Neural progenitor cell (in vitro differentiated cells): ENCODE results near the gene HOXD4.

Source experiments
- CTCF ChIP-seq: fragments of 200-600 bp; sonication (generic); IDR thresholded peaks from 2 replicates; pipeline ENCODE4 v1.5.1; 2017; ENCODE audit warnings: antibody characterized with exemption, mild to moderate bottlenecking
- EZH2phosphoT487 ChIP-seq: fragments of 200-600 bp; sonication (generic); IDR thresholded peaks from 2 replicates; pipeline ENCODE4 v1.6.1; 2017; ENCODE audit warnings: antibody characterized with exemption

- TF ChIP-seq CTCF (no peak), EZH2phosphoT487 (peak; percentile 33)
Observed at GRCh38 chr2:176128172-176128981, 23.0 kb upstream of the HOXD4 start.
